ENCODE measurements around the gene IL1RAPL1. TPM values are rescaled to one million over a fixed set of nuclear protein-coding genes. Genes with fewer than 3 reads are reported as not detected.

Gene IL1RAPL1
- total RNA-seq, 2 donors from 2014 or later = 0.54 TPM; not detected in 1

- H3K36me3 ChIP-seq = no peaks in the 10 kb centered on the region
- no peak for DNase-seq (ENCODE audit: low spot score)
- H3K4me1 ChIP-seq (ENCODE audit: control insufficient read depth in 1 of 2, low read depth in 2 of 2) = no peaks in the 10 kb centered on the region
- TF ChIP-seq CTCF (IDR thresholded peaks at IDR 0.05) = no peak
- no peaks in the 10 kb centered on the region for H3K27me3 ChIP-seq (replicated peaks; ENCODE audit: insufficient read depth)
- H3K27ac ChIP-seq = no peak overlapping the region
- no peaks in the 10 kb centered on the region for H3K9me3 ChIP-seq
- H3K4me3 ChIP-seq = no peak overlapping the region
- ATAC-seq (ENCODE audit: insufficient number of reproducible peaks, low FRiP score, low read depth) = no peak
Observed at GRCh38 chrX:29962061-29962460, 1374.8 kb downstream of the IL1RAPL1 start.

GRCh38 chrX:29965634-29966033 lies 1378.4 kb downstream of the IL1RAPL1 start:
- DNase-seq (ENCODE audit: low spot score) (no peak), ATAC-seq (ENCODE audit: insufficient number of reproducible peaks, low FRiP score, low read depth) (no peak)
- Histone ChIP-seq H3K9me3 (no peaks in the 10 kb centered on the region), H3K4me1 (ENCODE audit: control insufficient read depth in 1 of 2, low read depth in 2 of 2) (no peaks in the 10 kb centered on the region), H3K27me3 (replicated peaks; ENCODE audit: insufficient read depth) (no peaks in the 10 kb centered on the region), H3K36me3 (no peaks in the 10 kb centered on the region), H3K27ac (no peak overlapping the region), H3K4me3 (no peak overlapping the region)
- no peak for TF ChIP-seq CTCF (IDR thresholded peaks at IDR 0.05)

- no peak for TF ChIP-seq CTCF (IDR thresholded peaks at IDR 0.05)
- ATAC-seq (ENCODE audit: insufficient number of reproducible peaks, low FRiP score, low read depth) = no peak
- no peaks in the 10 kb centered on the region for H3K36me3 ChIP-seq
- no peaks in the 10 kb centered on the region for H3K4me1 ChIP-seq (ENCODE audit: control insufficient read depth in 1 of 2, low read depth in 2 of 2)
- H3K4me3 ChIP-seq = no peak overlapping the region
- no peak for DNase-seq (ENCODE audit: low spot score)
- no peaks in the 10 kb centered on the region for H3K27me3 ChIP-seq (replicated peaks; ENCODE audit: insufficient read depth)
- no peaks in the 10 kb centered on the region for H3K9me3 ChIP-seq
- no peak overlapping the region for H3K27ac ChIP-seq
Observed at GRCh38 chrX:29992083-29992482, 1404.8 kb downstream of the IL1RAPL1 start.

GRCh38 chrX:30005813-30006212 lies 1418.6 kb downstream of the IL1RAPL1 start:
- no peaks in the 10 kb centered on the region for H3K9me3 ChIP-seq
- no peaks in the 10 kb centered on the region for H3K36me3 ChIP-seq
- TF ChIP-seq CTCF (IDR thresholded peaks at IDR 0.05) = no peak
- H3K4me1 ChIP-seq (ENCODE audit: control insufficient read depth in 1 of 2, low read depth in 2 of 2) = no peaks in the 10 kb centered on the region
- no peak overlapping the region for H3K27ac ChIP-seq
- ATAC-seq (ENCODE audit: insufficient number of reproducible peaks, low FRiP score, low read depth) (no peak), DNase-seq (ENCODE audit: low spot score) (no peak)
- no peak overlapping the region for H3K4me3 ChIP-seq
- no peaks in the 10 kb centered on the region for H3K27me3 ChIP-seq (replicated peaks; ENCODE audit: insufficient read depth)

Data from thoracic aorta (tissue), 2 donors.